SU-DHL-6 (cell line): ENCODE results near the gene PICALM.

Source experiments
- CTCF ChIP-seq: fragments of 200-600 bp; sonication (generic); IDR thresholded peaks from one replicate; pipeline ENCODE4 v1.5.1; 2017; ENCODE audit warnings: antibody characterized with exemption, mild to moderate bottlenecking, low read length, moderate library complexity; ENCODE audit not compliant: insufficient read depth, poor library complexity, severe bottlenecking
- EZH2phosphoT487 ChIP-seq: fragments of 200-600 bp; sonication (generic), shearing (Covaris generic); conservative IDR thresholded peaks from 2 replicates; pipeline ENCODE4 v1.6.1; 2018; ENCODE audit warnings: mild to moderate bottlenecking, antibody characterized with exemption, low read length, moderate library complexity, mixed read lengths

GRCh38 chr11:85923455-85923854, 145.4 kb downstream of the PICALM start:
- TF ChIP-seq EZH2phosphoT487 (no peak), CTCF (no peak)
